Gastroesophageal sphincter (tissue), 2 donors: ENCODE results near the gene ADAM19.
A peak's percentile ranks its signal among the peaks of the same experiment; 100 is the strongest.

Experiments used
- POLR2A ChIP-seq, 2 donors: fragments of 450-650 bp; IDR thresholded peaks; one replicate each; pipeline ENCODE4 v1.6.1; 2017; ENCODE audit warnings: antibody characterized with exemption in 2 of 2, mild to moderate bottlenecking in 2 of 2, moderate library complexity in 1 of 2
- POLR2AphosphoS5 ChIP-seq: sonication (generic); formaldehyde crosslinking; IDR thresholded peaks from one replicate; pipeline ENCODE4 v1.6.1; 2017; ENCODE audit warnings: antibody characterized with exemption

DNA sequence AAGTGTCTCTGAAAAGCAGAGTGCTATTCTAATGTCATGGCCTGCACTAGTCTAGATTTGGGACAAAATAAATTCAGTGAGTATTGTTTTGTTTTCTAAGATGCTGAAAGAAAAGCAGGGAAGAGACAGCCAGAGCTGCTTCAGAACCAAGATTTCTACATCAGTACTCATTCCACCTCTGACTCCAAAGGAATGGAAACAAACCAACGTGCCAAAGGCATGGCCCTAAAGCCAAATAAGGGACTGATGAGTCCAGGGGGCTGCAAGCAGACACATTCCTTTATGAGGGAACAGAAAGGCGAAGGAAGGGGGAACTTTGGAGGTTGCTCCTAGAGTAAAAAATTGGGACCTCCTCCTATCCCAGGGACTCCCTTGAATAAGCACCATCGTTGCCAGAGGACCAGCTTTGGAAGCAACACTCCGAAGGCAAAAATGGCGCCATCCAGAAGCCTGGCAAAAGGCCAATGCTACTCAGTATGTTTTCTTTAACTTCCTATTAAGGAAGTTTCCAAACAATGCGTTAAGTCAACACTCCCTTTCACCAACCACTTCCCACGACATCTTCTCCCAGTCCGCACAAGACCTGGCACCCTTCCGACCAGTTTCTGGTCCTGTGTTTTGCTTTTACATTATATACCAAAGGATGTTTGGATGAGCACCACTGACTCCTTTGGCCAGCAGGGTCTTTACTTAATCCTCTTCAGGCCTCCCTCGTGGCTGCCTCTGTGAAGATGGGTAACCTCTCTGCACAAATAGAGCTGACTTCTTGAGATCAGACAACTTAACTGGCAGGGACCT, 31.6 kb downstream of the ADAM19 start:
- TF ChIP-seq POLR2A (IDR thresholded peaks at IDR 0.05) (no peak), POLR2AphosphoS5 (peak; percentile 91)
